Tibial artery (tissue), 4 donors: ENCODE data around the gene MCF2L.

Experiments
- DNase-seq, 2 donors: peaks; one replicate each; pipeline ENCODE4 v3.0.0-alpha.2; 2019
- H3K27ac ChIP-seq, 2 donors: fragments of 200-600 bp; sonication (generic) in 1 of 2; 1 replicate in 1 of 2; 2 replicates in 1 of 2; pipeline ENCODE4 v1.5.1; 2018 to 2019; ENCODE audit warnings: mild to moderate bottlenecking in 1 of 2
- H3K27me3 ChIP-seq, 2 donors: fragments of 200-600 bp; sonication (generic) in 1 of 2; one replicate each; pipeline versions ENCODE4 v1.5.1 to v1.6.0; 2016 to 2019
- H3K36me3 ChIP-seq, 3 donors: fragments of 200-600 bp; sonication (generic) in 2 of 3; one replicate each; pipeline ENCODE4 v1.5.1; 2016 to 2019; ENCODE audit warnings: mild to moderate bottlenecking in 2 of 3
- H3K4me1 ChIP-seq, 4 donors: fragments of 200-600 bp; sonication (generic) in 2 of 4; 1 replicate in 3 of 4; 2 replicates in 1 of 4; pipeline ENCODE4 v1.5.1; 2016 to 2019
- H3K4me3 ChIP-seq, 2 donors: fragments of 200-600 bp; sonication (generic) in 1 of 2; 1 replicate in 1 of 2; 2 replicates in 1 of 2; pipeline ENCODE4 v1.5.1; 2018 to 2019; ENCODE audit warnings: mild to moderate bottlenecking in 2 of 2
- H3K9me3 ChIP-seq, 3 donors: fragments of 200-600 bp; sonication (generic) in 1 of 3; one replicate each; pipeline ENCODE4 v1.5.1; 2016 to 2019
- CTCF ChIP-seq, 2 experiments: fragments of 200-600 bp in 1 of 2; fragments of 450-650 bp in 1 of 2; IDR thresholded peaks; one replicate each; pipeline ENCODE4 v1.5.1; 2017 to 2019; ENCODE audit warnings: antibody characterized with exemption in 2 of 2, mild to moderate bottlenecking in 1 of 2, moderate library complexity in 1 of 2
- intact Hi-C: fragments of 100-400 bp; cut with DNase I; formaldehyde crosslinking; loops from one replicate; pipeline ENCODE4 v1.15.0; 2023; ENCODE audit warnings: low total_unique reads

Gene MCF2L

DNA sequence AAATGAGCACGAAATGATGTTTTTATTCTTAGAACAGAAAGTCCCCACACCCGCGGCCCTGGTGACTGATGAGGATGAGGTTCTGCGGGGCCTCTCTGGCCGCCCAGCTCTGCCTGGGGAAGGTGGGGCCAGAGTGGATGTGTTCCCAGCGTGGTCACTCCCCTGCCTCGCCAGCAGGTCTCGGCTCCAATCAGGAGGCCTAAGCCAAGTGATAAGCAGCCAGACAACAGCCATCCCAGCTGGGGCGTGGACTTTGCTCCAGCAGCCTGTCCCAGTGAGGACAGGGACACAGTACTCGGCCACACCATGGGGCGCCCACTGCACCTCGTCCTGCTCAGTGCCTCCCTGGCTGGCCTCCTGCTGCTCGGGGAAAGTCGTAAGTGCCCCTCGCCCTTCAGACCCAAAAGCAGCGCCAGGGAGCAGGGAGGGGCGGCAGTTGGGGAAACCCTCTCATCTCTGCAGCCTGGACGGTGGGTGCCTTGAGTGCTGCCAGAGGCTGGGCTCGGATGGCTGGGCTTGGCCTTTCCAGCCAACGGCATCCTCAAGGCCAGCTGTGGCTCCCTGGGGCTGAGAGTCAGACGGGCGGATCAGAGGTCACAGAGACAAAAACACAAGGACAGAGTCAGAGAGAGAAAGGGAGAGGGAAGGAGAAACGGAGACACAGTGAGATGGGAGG lies 153.7 kb downstream of the MCF2L start, which contains the start of gene F10:
TSS of gene F10 (plus strand) at position 250 of the 676 bp plus-strand sequence. CDS start at position 307, 57 bp downstream.
- Histone ChIP-seq H3K27ac (peak within 1 kb of the TSS; percentile 52 to 62), H3K4me1 (peaks cover 0 to 9% (median 1%) of the 10 kb centered on the region in 4 donors), H3K27me3 (no peaks in the 10 kb centered on the region), H3K9me3 (no peaks in the 10 kb centered on the region), H3K4me3 (peak within 1 kb of the TSS; percentile 32 to 43), H3K36me3 (no peaks in the 10 kb centered on the region)
- TF ChIP-seq CTCF (IDR thresholded peaks at IDR 0.05): peak; percentile 4 to 28
- DNase-seq: peak; percentile 75 to 80
- intact Hi-C loops: no loop called here

DNA sequence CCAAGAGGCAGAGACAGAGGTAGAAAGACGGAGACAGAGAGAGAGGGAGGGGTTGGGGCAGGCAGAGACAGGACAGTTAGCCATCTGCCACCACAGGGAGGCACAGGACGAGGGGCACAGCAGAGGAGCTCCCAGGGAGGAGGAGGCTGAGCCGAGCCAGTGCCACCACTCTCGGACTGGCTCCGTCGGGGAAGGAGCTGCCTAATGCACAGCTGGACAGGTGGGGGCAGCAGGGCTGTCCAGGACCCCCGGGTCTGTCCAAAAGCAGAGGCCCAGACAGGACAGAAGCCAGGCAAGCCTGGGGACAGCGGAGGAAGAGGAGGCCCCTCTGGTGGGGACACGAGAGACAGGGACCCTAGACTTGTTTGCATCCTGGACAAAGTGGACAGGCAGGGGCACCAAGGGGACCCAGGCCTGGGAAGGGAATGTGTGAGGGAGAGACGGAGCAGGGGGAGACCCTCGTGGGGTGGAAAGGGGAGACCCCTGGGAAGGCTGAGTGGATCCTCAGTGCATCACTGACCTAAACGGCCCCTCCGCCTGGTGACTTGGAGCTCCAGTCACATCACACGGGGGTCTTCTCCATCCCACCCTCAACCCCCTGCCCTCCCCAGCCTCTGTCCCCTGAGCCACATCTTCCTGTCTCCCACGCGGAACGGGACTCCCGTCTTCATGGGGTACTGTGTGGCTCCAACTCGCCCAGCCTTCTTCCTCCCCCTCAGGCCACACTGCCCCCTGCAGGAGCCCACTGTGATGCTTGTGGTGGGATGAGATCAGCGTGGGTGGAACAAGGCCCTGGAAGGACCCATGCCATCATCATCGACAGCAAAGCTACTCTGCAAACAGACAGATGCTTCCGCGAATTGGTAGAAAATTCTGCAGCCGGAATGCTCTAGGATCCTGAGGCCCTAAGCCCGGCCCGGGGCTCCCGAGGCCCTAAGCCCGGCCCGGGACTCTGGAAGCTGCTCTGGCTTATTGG lies 154.5 kb downstream of the MCF2L start:
- DNase-seq: peak in 1 of 2 donors; percentile 60
- Histone ChIP-seq H3K36me3 (no peaks in the 10 kb centered on the region), H3K4me3 (peak overlapping the region; percentile 32 to 43), H3K4me1 (peaks cover 0 to 9% (median 1%) of the 10 kb centered on the region in 4 donors), H3K9me3 (no peaks in the 10 kb centered on the region), H3K27ac (peak overlapping the region; percentile 52 to 62), H3K27me3 (no peaks in the 10 kb centered on the region)
- intact Hi-C loops: no loop called here
- TF ChIP-seq CTCF (IDR thresholded peaks at IDR 0.05): no peak

GRCh38 chr13:113124211-113124970 lies 155.4 kb downstream of the MCF2L start:
- no peak overlapping the region for H3K27ac ChIP-seq
- DNase-seq: peak in 1 of 2 donors; percentile 53
- no peak for TF ChIP-seq CTCF (IDR thresholded peaks at IDR 0.05)
- no peak overlapping the region for H3K4me3 ChIP-seq
- H3K4me1 ChIP-seq: peaks cover 0 to 9% (median 1%) of the 10 kb centered on the region in 4 donors
- no peaks in the 10 kb centered on the region for H3K27me3 ChIP-seq
- no peaks in the 10 kb centered on the region for H3K36me3 ChIP-seq
- intact Hi-C loops: no loop called here
- no peaks in the 10 kb centered on the region for H3K9me3 ChIP-seq

- intact Hi-C loops: no loop called here
- Histone ChIP-seq H3K27ac (no peak overlapping the region), H3K9me3 (no peaks in the 10 kb centered on the region), H3K4me3 (no peak overlapping the region), H3K36me3 (no peaks in the 10 kb centered on the region), H3K4me1 (peaks cover 0 to 15% (median 4%) of the 10 kb centered on the region in 4 donors), H3K27me3 (peaks cover 0 to 10% of the 10 kb centered on the region in 2 donors)
- TF ChIP-seq CTCF (IDR thresholded peaks at IDR 0.05): no peak
- DNase-seq: peak in 1 of 2 donors; percentile 37
These were observed 156.7 kb downstream of the MCF2L start for GRCh38 chr13:113125506-113126264.
